Measurements from ENCODE around the gene PHF23.

Gene PHF23

DNA sequence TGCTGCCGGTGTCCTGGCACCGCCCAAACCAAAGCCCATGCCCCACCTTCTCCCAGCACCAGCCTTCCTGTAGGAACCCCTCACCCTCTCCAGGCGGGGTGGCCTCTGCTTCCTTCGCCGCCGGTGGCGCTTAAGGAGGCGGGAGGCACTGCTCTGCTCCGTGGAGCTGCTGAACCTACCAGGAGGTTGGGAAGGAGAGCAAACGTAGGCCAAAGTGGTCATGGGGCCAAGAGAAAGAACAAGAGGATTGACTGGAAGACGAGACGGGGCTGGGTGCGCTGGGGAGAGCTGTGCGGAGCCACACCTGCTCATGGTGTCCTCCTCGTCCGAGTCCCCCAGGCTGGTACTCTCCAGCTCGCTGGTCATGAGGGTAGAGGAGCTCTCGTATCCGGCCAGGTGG is 9.8 kb downstream of the PHF23 start:
- H3K36me3 ChIP-seq = no peaks in the 10 kb centered on the region
- TF ChIP-seq, protein P1, sequence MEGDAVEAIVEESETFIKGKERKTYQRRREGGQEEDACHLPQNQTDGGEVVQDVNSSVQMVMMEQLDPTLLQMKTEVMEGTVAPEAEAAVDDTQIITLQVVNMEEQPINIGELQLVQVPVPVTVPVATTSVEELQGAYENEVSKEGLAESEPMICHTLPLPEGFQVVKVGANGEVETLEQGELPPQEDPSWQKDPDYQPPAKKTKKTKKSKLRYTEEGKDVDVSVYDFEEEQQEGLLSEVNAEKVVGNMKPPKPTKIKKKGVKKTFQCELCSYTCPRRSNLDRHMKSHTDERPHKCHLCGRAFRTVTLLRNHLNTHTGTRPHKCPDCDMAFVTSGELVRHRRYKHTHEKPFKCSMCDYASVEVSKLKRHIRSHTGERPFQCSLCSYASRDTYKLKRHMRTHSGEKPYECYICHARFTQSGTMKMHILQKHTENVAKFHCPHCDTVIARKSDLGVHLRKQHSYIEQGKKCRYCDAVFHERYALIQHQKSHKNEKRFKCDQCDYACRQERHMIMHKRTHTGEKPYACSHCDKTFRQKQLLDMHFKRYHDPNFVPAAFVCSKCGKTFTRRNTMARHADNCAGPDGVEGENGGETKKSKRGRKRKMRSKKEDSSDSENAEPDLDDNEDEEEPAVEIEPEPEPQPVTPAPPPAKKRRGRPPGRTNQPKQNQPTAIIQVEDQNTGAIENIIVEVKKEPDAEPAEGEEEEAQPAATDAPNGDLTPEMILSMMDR (IDR thresholded peaks at IDR 0.05; ENCODE audit: low read depth, low read length) = no peak
- H3K9me3 ChIP-seq = no peaks in the 10 kb centered on the region
- H3K4me3 ChIP-seq (ENCODE audit: low read depth, low read length) = no peak overlapping the region
- DNase-seq = no peak
- H3K27me3 ChIP-seq = no peaks in the 10 kb centered on the region
- no peaks in the 10 kb centered on the region for H3K4me1 ChIP-seq

DNA sequence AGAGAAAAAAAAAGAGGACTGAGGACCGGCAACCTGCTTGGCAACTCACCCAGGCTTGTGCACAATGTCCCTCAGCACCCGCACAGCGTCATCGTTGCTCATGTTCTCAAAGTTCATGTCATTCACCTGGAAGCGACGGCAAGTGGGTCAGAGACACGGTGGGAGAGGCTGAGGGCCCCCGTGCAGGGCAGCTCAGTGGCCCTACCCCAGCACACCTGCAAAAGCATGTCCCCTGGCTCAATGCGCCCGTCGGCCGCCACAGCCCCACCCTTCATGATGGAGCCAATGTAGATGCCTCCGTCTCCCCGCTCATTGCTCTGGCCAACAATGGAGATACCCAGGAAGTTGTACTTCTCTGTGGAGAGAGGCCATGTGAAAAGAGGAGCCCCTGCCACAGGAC is 10.3 kb downstream of the PHF23 start:
- Histone ChIP-seq H3K9me3 (no peaks in the 10 kb centered on the region), H3K4me1 (no peaks in the 10 kb centered on the region), H3K27me3 (no peaks in the 10 kb centered on the region), H3K4me3 (ENCODE audit: low read depth, low read length) (no peak overlapping the region), H3K36me3 (peaks cover 2% of the 10 kb centered on the region; the same call in 1 of the 2 replicates)
- TF ChIP-seq, protein P1 (IDR thresholded peaks at IDR 0.05; ENCODE audit: low read depth, low read length) = no peak
- no peak for DNase-seq

DNA sequence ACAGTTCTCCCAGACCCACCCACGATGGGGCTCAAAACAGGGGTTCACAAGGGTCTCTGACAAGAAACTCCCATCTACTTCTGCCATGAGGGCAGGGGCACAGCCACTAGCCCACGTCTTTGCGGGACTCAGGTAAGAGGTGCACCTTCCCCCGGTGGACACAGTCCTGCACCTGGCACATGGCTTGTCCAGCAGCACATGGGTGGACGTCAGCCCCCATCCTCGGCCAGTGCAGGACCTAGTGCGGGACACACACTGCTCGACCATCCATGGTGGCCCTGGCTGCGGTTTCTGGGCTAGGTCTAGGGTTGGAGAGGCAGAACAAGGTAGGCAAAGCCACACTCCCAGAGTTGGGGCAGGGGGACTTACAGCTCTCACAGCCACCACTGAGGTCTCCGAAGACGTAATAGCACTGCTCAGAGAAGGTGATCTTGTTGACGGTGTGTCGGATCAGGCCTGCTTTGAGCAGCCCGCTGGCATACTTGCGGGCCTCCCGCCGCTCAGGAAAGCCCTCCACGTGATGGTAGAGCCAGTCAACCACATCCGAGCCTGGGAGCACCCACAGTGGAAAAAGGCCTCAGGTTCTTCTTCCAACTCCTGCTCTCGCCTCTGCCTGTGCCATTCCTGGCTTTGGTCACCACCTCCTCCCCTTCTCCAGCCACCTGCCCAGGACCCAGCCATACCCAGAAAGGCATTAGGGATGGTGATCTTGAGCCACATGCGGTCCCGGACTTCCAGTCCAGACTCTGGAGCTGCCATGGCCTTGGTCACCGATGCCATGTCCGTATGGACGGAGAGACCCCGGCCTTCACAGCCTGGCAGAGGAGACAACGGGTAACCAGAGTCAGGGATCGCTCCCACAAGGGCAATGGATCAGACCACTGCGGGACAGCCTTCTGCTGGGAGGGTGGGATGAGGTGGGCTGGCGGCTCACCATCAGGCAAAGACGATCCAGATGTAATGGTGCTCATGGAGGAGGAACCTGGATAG is 12.2 kb downstream of the PHF23 start:
- no peaks in the 10 kb centered on the region for H3K9me3 ChIP-seq
- no peaks in the 10 kb centered on the region for H3K4me1 ChIP-seq
- H3K27me3 ChIP-seq = no peaks in the 10 kb centered on the region
- DNase-seq = no peak
- H3K4me3 ChIP-seq (ENCODE audit: low read depth, low read length) = no peak overlapping the region
- H3K36me3 ChIP-seq = peaks cover 14% of the 10 kb centered on the region
- TF ChIP-seq, protein P1 (IDR thresholded peaks at IDR 0.05; ENCODE audit: low read depth, low read length) = no peak

DNA sequence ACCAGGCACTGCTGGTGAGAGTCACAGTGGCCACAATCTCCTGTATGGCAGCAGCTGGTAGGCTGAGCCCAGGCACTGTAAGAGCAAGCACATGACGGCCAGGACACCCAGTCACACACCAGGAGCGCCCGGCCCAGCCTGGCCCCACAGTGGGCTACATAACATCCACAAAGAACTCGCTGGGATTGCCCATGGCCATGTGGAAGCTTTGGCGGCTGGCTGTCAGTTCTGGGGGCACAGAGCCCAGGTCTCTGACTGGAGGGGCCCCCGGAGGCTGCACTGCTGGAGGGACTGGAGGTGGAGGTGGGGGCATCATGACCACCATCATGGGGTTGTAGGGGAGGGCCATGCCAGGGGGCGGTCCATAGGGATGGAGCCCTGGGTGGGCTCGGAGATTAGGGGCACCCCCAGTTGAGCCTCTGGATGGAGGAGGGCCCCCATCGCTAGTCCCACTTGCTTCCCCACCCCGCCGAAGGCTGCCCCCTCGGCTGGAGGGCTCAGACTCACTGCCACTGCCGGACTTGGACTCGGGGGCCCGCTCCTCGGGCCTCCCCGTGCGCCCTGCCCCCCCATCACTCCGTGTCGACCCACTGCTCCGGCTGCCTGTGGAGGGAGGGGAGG is 13.4 kb downstream of the PHF23 start:
- no peaks in the 10 kb centered on the region for H3K4me1 ChIP-seq
- peaks cover 14% of the 10 kb centered on the region for H3K36me3 ChIP-seq
- no peaks in the 10 kb centered on the region for H3K27me3 ChIP-seq
- no peak overlapping the region for H3K4me3 ChIP-seq (ENCODE audit: low read depth, low read length)
- no peak for DNase-seq
- TF ChIP-seq, protein P1 (IDR thresholded peaks at IDR 0.05; ENCODE audit: low read depth, low read length) = no peak
- no peaks in the 10 kb centered on the region for H3K9me3 ChIP-seq

DNA sequence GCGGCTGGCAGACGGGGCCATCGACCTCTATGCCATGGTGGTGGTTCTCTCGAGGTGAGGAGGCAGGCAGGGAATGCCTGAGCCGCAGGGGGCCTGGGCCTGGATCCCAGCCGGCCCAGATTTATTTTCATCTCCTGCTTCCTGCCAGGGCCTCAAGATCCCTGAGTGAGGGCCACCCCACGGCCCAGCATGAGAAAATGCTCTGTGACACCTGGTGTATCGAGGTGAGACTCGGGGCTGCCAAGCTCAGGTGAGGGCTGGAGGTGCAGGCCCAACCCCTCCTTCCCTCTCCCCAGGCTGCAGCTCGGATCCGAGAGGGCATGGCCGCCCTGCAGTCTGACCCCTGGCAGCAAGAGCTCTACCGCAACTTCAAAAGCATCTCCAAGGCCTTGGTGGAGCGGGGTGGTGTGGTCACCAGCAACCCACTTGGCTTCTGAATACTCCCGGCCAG is 14.6 kb downstream of the PHF23 start:
- Histone ChIP-seq H3K36me3 (peaks cover 14% of the 10 kb centered on the region), H3K4me3 (ENCODE audit: low read depth, low read length) (no peak overlapping the region), H3K27me3 (no peaks in the 10 kb centered on the region), H3K4me1 (no peaks in the 10 kb centered on the region), H3K9me3 (no peaks in the 10 kb centered on the region)
- TF ChIP-seq, protein P1 (IDR thresholded peaks at IDR 0.05; ENCODE audit: low read depth, low read length) = no peak
- DNase-seq = no peak

DNA sequence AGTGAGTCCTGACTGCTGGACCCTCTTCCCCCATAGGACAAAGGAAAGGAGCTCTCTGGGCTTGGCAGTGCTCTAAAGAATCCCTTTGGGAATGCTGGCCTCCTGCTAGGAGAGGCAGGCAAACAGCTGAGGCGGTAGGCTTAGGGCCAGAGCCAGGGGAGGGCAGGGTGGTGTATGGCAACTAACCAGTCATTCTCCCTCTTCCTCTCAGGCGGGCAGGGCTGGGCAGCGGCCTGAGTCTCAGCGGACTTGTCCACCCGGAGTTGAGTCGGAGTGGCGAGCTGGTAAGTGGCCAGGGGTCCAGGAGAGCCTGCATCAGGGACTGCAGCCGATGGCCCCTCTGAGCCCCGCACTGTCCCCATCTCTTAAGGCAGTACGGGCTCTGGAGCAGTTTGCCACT is 15.1 kb downstream of the PHF23 start:
- H3K9me3 ChIP-seq = no peaks in the 10 kb centered on the region
- no peaks in the 10 kb centered on the region for H3K27me3 ChIP-seq
- DNase-seq = no peak
- TF ChIP-seq, protein P1 (IDR thresholded peaks at IDR 0.05; ENCODE audit: low read depth, low read length) = no peak
- H3K4me1 ChIP-seq = no peaks in the 10 kb centered on the region
- H3K36me3 ChIP-seq = peaks cover 14% of the 10 kb centered on the region
- H3K4me3 ChIP-seq (ENCODE audit: low read depth, low read length) = no peak overlapping the region
